HG02623 (cell line): Measurements from ENCODE around the gene ANKS1B.
"Not testable (repeated sequence)": the region's sequence is repeated elsewhere in the genome, so short reads cannot be mapped to it uniquely, and the experiment has no call there.

Source experiments
- ATAC-seq: cut with Tn5 transposase; IDR thresholded peaks from one replicate; pipeline ENCODE4 v1.9.1; 2021; ENCODE audit warnings: moderate library complexity; ENCODE audit not compliant: unreplicated experiment

Gene ANKS1B

DNA sequence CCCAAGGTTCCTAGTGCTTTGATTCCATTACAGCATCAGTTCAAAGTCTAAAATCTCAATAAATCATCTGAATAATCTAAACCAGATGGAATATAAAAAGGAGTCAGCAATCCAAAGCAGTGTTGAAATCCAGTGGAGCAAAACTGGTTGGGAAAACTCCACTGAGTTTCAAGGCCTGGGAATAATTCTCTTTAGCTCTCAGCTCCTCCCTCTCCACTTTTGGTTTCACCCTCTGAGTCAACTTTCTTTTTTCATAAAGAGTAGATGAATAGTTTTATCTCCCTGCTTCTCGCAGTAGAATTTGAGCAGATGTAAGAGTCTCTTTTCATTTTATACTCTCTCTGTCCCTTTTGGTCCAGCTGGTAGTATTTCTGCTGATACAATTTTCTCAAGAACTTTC is 1001.1 kb downstream of the ANKS1B start:
- ATAC-seq, result no peak

- ATAC-seq, result no peak
Measured at GRCh38 chr12:98980508-98980907, 1004.2 kb downstream of the ANKS1B start.

DNA sequence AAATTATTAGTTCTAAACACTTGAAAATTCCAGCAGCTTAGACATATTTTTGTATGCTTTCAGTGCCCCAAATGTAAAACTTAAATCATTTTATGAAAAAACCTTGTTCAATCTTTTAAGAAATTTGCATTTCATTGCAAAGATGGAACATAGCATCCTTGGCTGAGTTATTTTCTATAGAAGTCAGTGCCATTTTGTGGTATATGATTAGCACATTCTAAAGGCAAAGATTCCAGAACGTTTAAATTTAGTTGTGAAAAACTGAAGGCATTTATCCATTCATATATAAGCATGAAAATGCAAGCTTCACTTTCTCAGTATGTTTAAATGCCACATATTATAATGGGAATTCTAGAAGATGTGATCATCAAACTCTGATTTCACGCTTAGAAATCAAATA is 1007.5 kb downstream of the ANKS1B start:
- no peak for ATAC-seq

DNA sequence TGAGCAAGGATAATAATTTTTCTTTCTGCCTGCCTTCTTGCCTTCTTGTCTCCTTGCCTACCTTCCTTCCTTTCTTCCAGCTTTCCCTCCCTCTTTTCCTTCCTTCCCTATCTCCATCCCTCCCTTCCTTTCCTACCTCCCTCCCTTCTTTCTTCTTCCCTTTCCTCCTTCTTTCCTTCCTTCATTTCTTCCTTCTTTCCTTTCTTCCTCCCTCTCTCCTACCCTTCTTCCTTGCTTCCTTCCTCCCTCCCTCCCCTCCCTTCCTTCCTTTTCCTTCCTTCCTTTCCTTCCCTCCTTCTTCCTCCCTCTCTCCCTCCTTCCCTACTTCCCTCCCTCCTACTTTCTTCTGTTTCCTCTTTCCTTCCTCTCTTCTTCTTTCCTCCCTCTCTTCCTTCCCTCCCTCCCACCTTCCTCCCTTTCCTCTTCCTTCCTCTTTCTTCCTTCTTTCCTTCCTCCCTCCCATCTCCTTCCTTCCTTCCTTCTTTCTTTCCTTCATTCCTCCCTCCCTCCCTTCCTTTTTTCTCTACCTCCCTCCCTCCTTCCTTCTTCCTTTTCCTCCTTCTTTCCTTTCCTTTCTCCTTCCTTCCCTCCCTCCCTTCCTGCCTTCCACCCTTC is 1009.9 kb downstream of the ANKS1B start:
- no peak for ATAC-seq

DNA sequence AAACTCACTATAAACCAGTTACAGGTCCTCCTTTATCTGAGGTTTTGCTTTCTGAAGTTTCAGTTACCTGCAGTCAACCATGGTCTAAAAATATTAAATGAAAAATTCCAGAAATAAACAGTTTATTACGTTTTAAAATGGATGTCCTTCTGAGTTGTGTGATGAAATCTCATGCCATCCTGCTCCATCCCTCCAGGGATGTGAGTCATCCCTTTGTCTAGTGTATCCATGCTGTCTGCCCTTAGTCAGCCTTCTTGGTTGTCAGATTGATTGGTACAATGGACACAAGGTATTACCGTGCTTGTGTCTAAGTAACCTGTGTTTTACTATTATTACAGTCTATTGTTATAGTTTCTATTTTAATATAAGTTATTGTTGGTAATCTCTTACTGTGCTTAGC is 1011.3 kb downstream of the ANKS1B start:
- no peak for ATAC-seq

- ATAC-seq, result no peak
Measured at GRCh38 chr12:98970950-98971349, 1013.8 kb downstream of the ANKS1B start.

DNA sequence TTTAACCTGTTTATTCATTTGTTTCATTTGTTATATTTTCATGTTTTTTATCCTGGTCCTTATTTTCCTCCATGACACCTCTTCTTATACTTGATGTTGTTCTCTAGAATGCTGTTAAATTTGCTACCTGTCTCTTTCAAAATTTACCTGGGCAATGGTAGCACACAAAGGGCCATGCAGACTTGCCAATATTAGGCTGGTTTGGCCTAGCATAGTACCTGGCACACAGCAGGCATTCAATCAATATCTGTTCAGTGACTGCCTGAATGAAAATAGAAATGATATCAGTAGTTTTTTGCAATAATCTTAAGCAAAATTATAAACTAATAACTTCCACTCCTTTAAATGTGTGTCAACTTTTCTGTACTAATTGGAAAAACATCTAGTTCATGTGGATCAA is 1014.5 kb downstream of the ANKS1B start:
- no peak for ATAC-seq

DNA sequence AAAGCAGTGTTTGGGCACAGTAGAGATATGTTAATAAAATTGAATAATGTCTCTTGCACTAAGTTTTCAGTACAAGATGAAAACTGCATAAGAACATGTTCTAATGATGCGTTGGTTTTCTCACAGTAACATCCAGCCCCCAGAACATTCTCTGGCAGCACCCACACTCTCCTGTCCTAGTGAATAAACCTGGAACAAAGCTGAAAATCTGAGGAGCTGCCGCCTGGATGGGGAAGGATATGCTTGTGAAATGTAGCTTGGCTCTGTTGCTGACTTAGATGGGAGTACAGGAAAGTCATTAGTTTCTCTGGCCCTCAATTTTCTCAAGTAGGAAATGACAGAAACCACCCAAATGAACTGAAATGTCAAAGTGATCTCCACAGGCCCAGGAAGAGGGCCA is 1015.8 kb downstream of the ANKS1B start:
- ATAC-seq, result no peak

GRCh38 chr12:98957135-98957534 is 1027.6 kb downstream of the ANKS1B start:
- ATAC-seq, result not testable (repeated sequence)

DNA sequence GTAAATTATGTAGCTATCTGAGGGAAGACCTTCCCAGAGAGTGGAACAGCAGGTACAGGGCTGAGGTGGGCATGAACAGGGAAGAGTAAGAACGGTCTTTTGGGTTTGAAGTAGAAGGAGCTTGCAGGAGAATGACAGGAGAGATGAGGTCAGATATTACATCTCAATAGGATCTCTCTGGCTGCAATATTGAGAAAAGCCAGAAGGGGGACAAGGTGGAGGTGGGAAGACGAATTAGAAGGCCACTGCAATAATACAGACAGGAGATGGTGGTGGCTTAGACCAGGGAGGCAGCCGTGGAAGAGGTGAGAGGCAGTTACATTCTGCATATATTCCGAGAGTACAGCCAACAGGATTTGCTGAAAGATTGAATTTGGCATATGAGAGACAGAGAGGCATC is 1029.5 kb downstream of the ANKS1B start:
- peak; percentile 69 for ATAC-seq

- no peak for ATAC-seq
Measured at GRCh38 chr12:98954506-98954905, 1030.2 kb downstream of the ANKS1B start.

DNA sequence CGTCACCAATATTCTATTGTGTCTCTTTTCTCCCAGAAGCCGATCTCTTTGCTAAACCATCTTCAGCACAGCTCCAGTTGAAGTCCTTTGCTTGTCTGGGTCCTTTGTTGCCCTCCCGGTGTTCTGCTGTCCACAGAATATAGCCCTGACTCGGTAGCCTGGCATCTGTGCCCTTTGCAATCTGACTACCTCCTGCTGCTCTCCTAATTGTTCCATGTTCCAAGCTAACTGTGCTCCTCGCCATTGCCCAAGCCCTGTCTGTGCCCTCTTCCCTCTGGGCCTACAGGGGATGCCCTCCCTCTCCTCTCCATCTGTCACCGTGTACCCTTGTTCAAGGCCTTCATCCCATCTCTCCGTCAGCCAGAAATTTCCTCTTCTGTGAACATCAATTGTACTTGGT is 1033.3 kb downstream of the ANKS1B start:
- ATAC-seq, result no peak

DNA sequence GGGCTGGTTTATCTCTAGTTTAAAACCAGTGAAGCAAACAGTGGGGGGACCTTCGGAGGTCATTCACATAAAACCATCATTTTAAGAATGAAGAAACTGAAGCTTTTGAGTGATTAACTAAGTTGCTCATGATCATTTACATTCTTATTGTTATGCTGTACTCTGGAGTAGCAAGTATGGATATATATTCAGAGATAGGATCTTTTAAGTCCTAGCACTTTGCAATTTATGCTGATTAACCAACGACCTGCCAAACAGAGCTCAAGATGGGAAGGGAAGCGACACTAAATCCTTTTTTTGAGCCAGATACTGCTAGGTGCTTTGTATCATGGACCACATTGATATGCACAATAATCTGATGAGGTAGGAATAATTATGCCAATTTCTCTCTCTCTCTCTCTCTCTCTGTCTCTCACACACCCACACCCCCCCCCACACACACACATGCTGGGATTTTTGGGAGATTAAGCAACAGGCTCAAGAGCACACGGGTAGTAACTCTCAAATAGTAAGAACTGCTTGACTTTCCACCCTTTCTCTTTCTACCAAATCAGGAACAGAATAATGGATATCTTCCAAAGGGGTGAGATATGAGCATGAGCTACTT is 1036.3 kb downstream of the ANKS1B start:
- ATAC-seq, result no peak

GRCh38 chr12:98945864-98946263 is 1038.9 kb downstream of the ANKS1B start:
- no peak for ATAC-seq

GRCh38 chr12:98939926-98940325 is 1044.8 kb downstream of the ANKS1B start:
- no peak for ATAC-seq

- no peak for ATAC-seq
Measured at GRCh38 chr12:98939350-98939749, 1045.4 kb downstream of the ANKS1B start.

GRCh38 chr12:98935847-98936246 is 1048.9 kb downstream of the ANKS1B start:
- no peak for ATAC-seq

DNA sequence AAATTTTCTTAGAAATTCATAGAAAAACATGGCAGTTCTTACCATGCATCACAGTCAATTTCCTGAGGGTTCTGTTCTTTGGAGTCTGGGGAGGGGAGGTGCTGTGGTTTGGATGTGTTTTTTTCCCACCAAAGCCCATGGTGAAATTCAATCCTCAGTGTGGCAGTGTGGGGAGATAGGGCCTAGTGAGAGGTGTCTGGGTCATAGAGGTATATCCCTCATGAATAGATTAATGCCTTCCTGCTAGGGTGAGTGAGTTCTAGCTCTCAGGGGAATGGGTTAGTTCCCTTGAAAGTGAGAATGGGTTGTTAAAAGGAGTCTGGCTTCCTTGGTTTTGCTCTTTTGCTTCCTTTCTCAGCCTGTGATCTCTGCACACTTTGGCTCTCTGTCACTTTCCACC is 1061.9 kb downstream of the ANKS1B start:
- no peak for ATAC-seq

DNA sequence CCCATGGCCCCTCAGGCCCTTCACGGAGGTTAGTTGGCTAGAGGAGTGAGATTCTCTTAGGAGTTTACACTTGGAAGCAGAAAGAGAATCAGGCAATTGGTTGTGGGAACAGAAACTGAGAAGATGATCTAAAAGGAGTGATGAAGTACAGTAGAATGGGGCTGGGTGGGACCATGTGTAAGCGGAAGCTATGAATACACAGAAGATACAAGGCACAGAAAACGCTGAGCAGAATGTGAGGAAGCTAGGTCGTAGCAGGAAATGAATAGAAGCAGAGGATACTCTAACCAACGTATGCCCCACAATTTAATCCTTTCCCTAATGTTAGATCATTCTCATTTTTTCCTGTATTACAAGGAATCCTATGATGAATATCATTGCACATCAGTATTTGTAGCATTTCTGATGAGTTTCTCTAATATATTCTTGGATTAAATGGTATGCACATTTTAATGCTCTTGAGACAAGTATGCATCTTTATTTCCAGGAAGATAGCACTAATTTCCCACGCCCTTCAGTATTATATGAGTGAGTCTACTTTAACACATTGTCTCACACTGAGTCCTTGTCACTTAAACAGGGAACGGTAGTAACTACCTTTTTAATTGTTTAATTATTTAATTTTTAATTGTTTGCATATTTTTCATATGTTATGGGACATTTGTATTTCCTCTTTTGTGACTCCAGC is 1066.4 kb downstream of the ANKS1B start:
- ATAC-seq, result no peak

GRCh38 chr12:98916106-98916505 is 1068.6 kb downstream of the ANKS1B start:
- ATAC-seq, result no peak

- no peak for ATAC-seq
Measured at GRCh38 chr12:98912401-98912974, 1072.2 kb downstream of the ANKS1B start.

DNA sequence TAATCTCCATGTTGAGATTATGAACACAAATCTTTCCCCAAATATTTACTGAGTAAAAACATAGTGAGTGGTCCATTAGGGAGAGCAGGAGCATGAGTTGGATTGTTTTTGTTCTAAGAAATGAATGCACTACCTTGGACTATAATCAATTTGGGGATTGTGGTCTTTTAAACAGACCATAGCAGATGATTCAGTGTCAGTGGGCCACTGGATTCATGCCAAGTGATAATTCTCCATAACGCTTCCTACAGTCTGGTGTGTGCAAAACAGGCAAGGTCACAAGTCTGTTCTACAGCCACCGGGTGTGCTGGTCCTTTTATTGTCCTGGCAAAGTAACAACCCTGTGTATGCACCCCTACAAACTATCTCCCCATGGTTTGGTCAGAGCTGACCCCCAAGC is 1073.3 kb downstream of the ANKS1B start:
- no peak for ATAC-seq
